Smooth muscle cell (in vitro differentiated cells): ENCODE results near the gene ALG12. TPM values are rescaled to one million over a fixed set of nuclear protein-coding genes. Genes with fewer than 3 reads are reported as not detected.

Experiments
- DNase-seq: peaks from one replicate; lab custom pipeline; 2025; ENCODE audit not compliant: unreplicated experiment; lab: John Stamatoyannopoulos, UW
- H2AFZ ChIP-seq: fragments of 200-600 bp; sonication (generic); 2 replicates; pipeline ENCODE4 v1.6.0; 2016; ENCODE audit warnings: antibody characterized with exemption, low read depth, mild to moderate bottlenecking
- H3F3A ChIP-seq: fragments of 200-600 bp; sonication (generic); 2 replicates; pipeline ENCODE4 v1.6.0; 2017; ENCODE audit warnings: antibody characterized with exemption, low read depth
- H3K27ac ChIP-seq: fragments of 200-600 bp; sonication (generic); 2 replicates; pipeline ENCODE4 v1.5.1; 2016; ENCODE audit warnings: low read depth, mild to moderate bottlenecking
- H3K27me3 ChIP-seq: fragments of 200-600 bp; sonication (generic); 2 replicates; pipeline ENCODE4 v1.6.1; 2016; ENCODE audit warnings: low read depth, mild to moderate bottlenecking
- H3K36me3 ChIP-seq: fragments of 200-600 bp; sonication (generic); 2 replicates; pipeline ENCODE4 v1.5.1; 2016; ENCODE audit warnings: low read depth
- H3K4me1 ChIP-seq: fragments of 200-600 bp; sonication (generic); 2 replicates; pipeline ENCODE4 v1.5.1; 2016; ENCODE audit warnings: low read depth
- H3K4me2 ChIP-seq: fragments of 200-600 bp; sonication (generic); 2 replicates; pipeline ENCODE4 v1.6.0; 2016; ENCODE audit warnings: mild to moderate bottlenecking
- H3K4me3 ChIP-seq: fragments of 200-600 bp; sonication (generic); 2 replicates; pipeline ENCODE4 v1.5.1; 2016; ENCODE audit warnings: mild to moderate bottlenecking
- H3K79me2 ChIP-seq: fragments of 200-600 bp; sonication (generic); 2 replicates; pipeline ENCODE4 v1.6.0; 2016; ENCODE audit warnings: low read depth, mild to moderate bottlenecking
- H3K9ac ChIP-seq: fragments of 200-600 bp; sonication (generic); 2 replicates; pipeline ENCODE4 v1.6.0; 2016; ENCODE audit warnings: low read depth
- H3K9me3 ChIP-seq: fragments of 200-600 bp; sonication (generic); replicated peaks from 2 replicates; pipeline ENCODE4 v1.5.1; 2016; ENCODE audit warnings: low read depth
- H4K20me1 ChIP-seq: fragments of 200-600 bp; sonication (generic); 2 replicates; pipeline ENCODE4 v1.6.0; 2016; ENCODE audit warnings: low read depth
- CTCF ChIP-seq: fragments of 200-600 bp; sonication (generic); IDR thresholded peaks from 2 replicates; pipeline ENCODE4 v1.5.1; 2017; ENCODE audit warnings: borderline replicate concordance, mild to moderate bottlenecking, antibody characterized with exemption; ENCODE audit not compliant: insufficient read depth, poor library complexity, severe bottlenecking
- WGBS: methylation state at CpG from one replicate; pipeline ENCODE4 v1.1.7; 2016; ENCODE audit warnings: low lambda C conversion rate; 5-methylcytosine and 5-hydroxymethylcytosine counted together
- polyA plus RNA-seq: library from polyadenylated mRNA; unstranded; fragments of >200 nt; fragmentation: Nextera tagmentation; extraction: Ambion mirVana; gene quantifications from 2 replicates; pipeline ENCODE4 v1.2.1, GENCODE V29; 2016
- total RNA-seq: library from RNA; depleted of rRNA; stranded (reverse); fragments of >200 nt; gene quantifications from 2 replicates; pipeline ENCODE4 v1.2.3, GENCODE V29; 2014

Gene ALG12
- total and polyA plus RNA-seq, 2 experiments from 2014 or later = 13.9 to 42.7 TPM

GRCh38 chr22:49856343-49856742, 61.9 kb downstream of the ALG12 start:
- TF ChIP-seq CTCF = no peak
- Histone ChIP-seq H3K27me3 (peaks cover 12% of the 10 kb centered on the region), H3F3A (no peaks in the 10 kb centered on the region), H3K4me3 (no peak overlapping the region), H3K9me3 (no peaks in the 10 kb centered on the region), H3K79me2 (peaks cover 72% of the 10 kb centered on the region), H3K27ac (no peak overlapping the region), H3K4me1 (peaks cover 17% of the 10 kb centered on the region), H3K36me3 (no peaks in the 10 kb centered on the region), H3K4me2 (no peak overlapping the region), H3K9ac (no peak overlapping the region), H2AFZ (no peak overlapping the region), H4K20me1 (peaks cover 72% of the 10 kb centered on the region)
- DNase-seq = no peak
- 88% methylated on average over 14 of the region's 23 CpGs for WGBS

GRCh38 chr22:49855251-49855911, 62.9 kb downstream of the ALG12 start:
- Histone ChIP-seq H3K9ac (peak overlapping the region; percentile 87), H3K27me3 (peaks cover 21% of the 10 kb centered on the region), H3F3A (no peaks in the 10 kb centered on the region), H3K4me1 (peaks cover 17% of the 10 kb centered on the region), H3K4me3 (peak overlapping the region; percentile 78), H3K4me2 (peak overlapping the region; percentile 95), H3K9me3 (no peaks in the 10 kb centered on the region), H3K27ac (peak overlapping the region; percentile 6), H4K20me1 (peaks cover 62% of the 10 kb centered on the region), H3K36me3 (no peaks in the 10 kb centered on the region), H2AFZ (no peak overlapping the region), H3K79me2 (peaks cover 62% of the 10 kb centered on the region)
- DNase-seq = no peak
- no peak for TF ChIP-seq CTCF
- WGBS = 63% methylated on average over 9 of the region's 9 CpGs

GRCh38 chr22:49853981-49854831, 64.0 kb downstream of the ALG12 start:
- peaks cover 18% of the 10 kb centered on the region for H3K4me1 ChIP-seq
- no peaks in the 10 kb centered on the region for H3K9me3 ChIP-seq
- DNase-seq = no peak
- H3K36me3 ChIP-seq = no peaks in the 10 kb centered on the region
- H2AFZ ChIP-seq = peak overlapping the region; percentile 1
- no peak for TF ChIP-seq CTCF
- peak overlapping the region; percentile 87 for H3K9ac ChIP-seq
- H3K4me3 ChIP-seq = peak overlapping the region; percentile 78
- H3K79me2 ChIP-seq = peaks cover 51% of the 10 kb centered on the region
- peak overlapping the region; percentile 73 for H3K27ac ChIP-seq
- H3F3A ChIP-seq = no peaks in the 10 kb centered on the region
- WGBS = 1% methylated on average over 40 of the region's 101 CpGs
- peak overlapping the region; percentile 95 for H3K4me2 ChIP-seq
- peaks cover 33% of the 10 kb centered on the region for H3K27me3 ChIP-seq
- H4K20me1 ChIP-seq = peaks cover 50% of the 10 kb centered on the region
